Airway epithelial cell (primary cell): ENCODE data around the gene ABCC5. TPM values are rescaled to one million over a fixed set of nuclear protein-coding genes. Genes with fewer than 3 reads are reported as not detected.

Source experiments
- total RNA-seq: library from RNA; depleted of rRNA; stranded (reverse); fragments of >200 nt; gene quantifications from 2 replicates; pipeline ENCODE4 v1.2.3, GENCODE V29; 2015

The ABCC5 gene
- total RNA-seq = 19.2 and 23.5 TPM in 2 replicates

DNA sequence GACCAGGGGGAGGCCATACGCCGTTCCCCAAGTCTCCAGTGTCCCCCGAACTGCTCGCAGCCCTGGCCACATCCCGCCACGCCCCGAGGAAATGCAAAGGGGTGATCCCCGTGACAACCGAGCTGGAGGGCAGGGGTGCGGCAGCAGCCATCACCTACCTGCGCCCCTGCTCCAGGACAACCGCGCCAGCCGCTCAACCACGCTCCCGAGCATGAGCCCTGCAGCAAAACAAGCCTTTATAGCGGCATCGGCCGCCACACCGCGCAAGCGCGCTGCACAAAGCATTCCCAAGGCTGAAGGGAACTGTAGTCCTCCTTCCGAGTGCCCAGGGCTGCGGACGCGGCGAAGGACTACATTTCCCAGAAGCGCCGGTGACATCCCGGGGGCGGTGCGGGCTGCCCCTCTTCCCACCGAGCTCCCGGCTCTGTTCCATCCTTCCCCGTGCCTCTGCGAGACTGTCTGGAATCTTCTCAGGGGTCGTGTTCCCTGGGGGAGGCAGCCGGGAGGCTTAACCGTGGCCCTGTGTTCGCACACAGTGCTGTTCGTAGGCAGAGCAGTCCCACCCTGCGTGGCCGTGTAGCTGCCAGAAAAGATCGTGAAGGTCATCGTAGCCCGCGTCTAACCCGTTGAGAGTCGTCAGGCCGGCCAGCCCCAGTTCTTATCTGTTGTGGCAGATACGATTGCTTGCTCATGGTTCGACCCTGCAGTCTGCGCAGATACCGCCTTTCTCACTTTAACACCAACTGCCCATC lies at the start of gene ABCC5:
ABCC5 (minus strand) TSS at position 213 of the 752 bp plus-strand sequence. CDS start 3,492 bp downstream, outside the sequence.

DNA sequence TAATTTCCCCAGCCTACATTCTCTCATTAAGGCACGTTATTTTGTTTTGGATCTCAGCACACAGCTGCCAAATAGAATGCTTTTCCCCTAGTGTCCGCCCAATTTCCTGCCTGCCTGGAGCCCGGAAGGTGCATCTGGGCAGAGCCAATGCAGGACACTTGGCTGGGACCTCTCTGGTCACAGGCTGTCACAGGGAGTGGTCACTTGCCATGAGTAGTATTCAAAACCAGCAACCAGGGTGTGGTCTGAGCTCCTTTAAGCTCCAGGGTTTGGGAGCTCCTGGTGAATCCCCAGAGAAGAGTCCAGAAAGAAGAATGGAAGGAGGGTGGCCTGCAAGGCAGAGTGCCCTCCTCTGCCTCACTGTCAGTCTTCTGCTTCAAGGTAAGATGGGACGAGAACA lies 35.1 kb upstream of the ABCC5 start, which contains the start of gene HTR3C:
HTR3C (plus strand) TSS at position 281 of the 400 bp plus-strand sequence; CDS start at position 315, 34 bp downstream.

DNA sequence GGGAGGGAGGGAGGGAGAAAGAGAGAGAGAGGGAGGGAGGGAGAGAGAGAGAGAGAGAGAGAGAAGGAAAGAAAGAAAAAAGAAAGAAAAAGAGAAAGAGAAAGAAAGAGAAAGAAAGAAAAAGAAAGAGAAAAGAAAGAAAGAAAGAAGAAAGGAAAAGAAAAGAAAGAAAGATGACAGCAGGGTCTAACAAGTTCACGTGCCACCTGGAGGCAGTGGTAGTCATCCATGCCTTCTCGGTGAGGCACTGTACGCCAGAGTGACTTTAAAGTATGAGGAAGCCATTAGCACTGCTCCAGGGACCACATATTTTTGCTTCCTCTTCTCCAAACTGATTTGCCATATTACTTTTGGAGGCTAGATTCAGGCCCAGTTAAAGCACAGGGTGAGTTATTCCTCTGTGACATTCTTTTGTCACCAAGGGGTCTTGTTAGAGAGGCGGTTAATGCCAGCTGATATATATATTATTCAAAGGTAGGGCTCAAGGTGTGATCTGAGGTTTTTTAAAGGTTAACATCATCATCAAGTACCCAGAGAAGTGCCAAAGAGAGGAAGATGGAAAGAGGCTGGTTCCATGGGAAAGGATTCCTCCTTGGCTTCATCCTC lies 13.6 kb upstream of the ABCC5 start, which contains the start of gene HTR3D:
HTR3D (plus strand) TSS at position 556 of the 606 bp plus-strand sequence; CDS start at position 556, 0 bp downstream.

DNA sequence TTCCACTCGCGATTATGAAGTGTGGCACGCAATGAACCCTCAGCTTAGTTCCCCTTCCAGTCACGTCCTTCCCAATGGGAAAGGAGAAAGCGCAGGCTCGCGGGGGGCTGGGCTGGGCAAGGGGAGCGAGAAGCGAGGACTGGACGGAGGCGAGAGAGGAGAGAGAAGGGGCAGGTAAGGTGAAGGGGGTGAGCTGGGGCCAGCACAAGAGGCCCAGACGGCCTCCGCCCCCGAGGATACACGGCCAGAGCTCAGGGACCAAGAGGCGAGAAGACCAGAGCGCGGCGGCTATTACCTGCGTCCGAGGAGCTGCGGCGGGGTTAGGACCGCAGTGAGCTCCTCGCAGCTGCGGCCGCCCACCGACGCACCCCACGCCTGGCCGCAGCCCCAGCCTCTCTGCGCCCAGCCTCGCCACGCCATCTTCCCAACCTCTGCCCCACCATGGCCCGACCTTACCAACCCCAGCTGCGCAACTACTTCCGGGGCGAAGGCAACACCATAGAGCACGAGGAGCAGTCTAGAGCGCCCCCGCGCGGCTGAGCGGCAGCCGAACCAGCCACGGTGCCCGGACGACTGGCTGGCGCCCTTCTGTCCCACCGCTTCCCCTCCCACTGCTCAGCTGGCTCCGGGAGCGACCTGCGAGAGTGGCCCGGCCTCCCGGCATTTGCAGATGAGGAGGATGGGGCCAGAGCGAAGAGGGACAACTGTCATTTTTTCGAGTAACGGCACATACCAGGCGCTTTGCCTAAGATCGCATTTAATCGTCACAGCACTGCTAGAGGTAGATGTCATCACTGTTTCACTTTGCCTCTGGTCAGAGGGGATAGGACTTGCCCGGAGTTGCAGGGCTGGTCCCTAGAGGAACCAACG lies 133.0 kb downstream of the ABCC5 start, which contains the start of gene PARL:
PARL (minus strand) TSS at position 454 of the 870 bp plus-strand sequence; CDS start at position 420, 34 bp downstream.

Other genes starting within 250 kb of the ABCC5 start
- 3.7 and 4.2 TPM in 2 replicates for gene MAP6D1, start 192.3 kb downstream of the ABCC5 start, total RNA-seq
- gene PARL, start 133.0 kb downstream of the ABCC5 start, total RNA-seq = 39.9 and 53.2 TPM in 2 replicates
- not detected in 2 replicates for gene HTR3D, start 13.9 kb upstream of the ABCC5 start, total RNA-seq
- gene HTR3C, start 35.2 kb upstream of the ABCC5 start, total RNA-seq = not detected in 2 replicates
- gene HTR3E, start 79.2 kb upstream of the ABCC5 start, total RNA-seq = not detected in 2 replicates
- 25.4 and 40.7 TPM in 2 replicates for gene EIF2B5, start 117.5 kb upstream of the ABCC5 start, total RNA-seq
- gene DVL3, start 137.5 kb upstream of the ABCC5 start, total RNA-seq = 21.9 and 30.9 TPM in 2 replicates
- gene AP2M1, start 157.0 kb upstream of the ABCC5 start, total RNA-seq = 249 and 343 TPM in 2 replicates
- 37.8 and 40.1 TPM in 2 replicates for gene ABCF3, start 168.3 kb upstream of the ABCC5 start, total RNA-seq
- gene VWA5B2, start 211.7 kb upstream of the ABCC5 start, total RNA-seq = not detected in 2 replicates
- 82.5 and 89.1 TPM in 2 replicates for gene ALG3, start 231.1 kb upstream of the ABCC5 start, total RNA-seq
- gene EEF1AKMT4, start 231.8 kb upstream of the ABCC5 start, total RNA-seq = 16.6 and 19.6 TPM in 2 replicates
- 0.07 TPM in 1 of 2 replicates, not detected in the other for gene CAMK2N2, start 243.7 kb upstream of the ABCC5 start, total RNA-seq